Uterus (tissue), 2 donors: ENCODE measurements around the gene LPGAT1.

ENCODE experiments used
- CTCF ChIP-seq, 4 experiments: fragments of 200-600 bp in 2 of 4; fragments of 450-650 bp in 2 of 4; sonication (generic) in 2 of 4; IDR thresholded peaks; one replicate each; pipeline ENCODE4 v1.5.1; 2016 to 2019; ENCODE audit warnings: antibody characterized with exemption in 4 of 4, mild to moderate bottlenecking in 2 of 4, moderate library complexity in 1 of 4
- POLR2A ChIP-seq, 2 donors: fragments of 450-650 bp; IDR thresholded peaks; one replicate each; pipeline ENCODE4 v1.6.1; 2016; ENCODE audit warnings: antibody characterized with exemption in 2 of 2, mild to moderate bottlenecking in 1 of 2, moderate library complexity in 1 of 2

GRCh38 chr1:211781260-211781659, 49.3 kb downstream of the LPGAT1 start:
- TF ChIP-seq CTCF (IDR thresholded peaks at IDR 0.05) = no peak
- no peak for TF ChIP-seq POLR2A (IDR thresholded peaks at IDR 0.05)
